ENCODE results near the gene SARS1.

- no peak for TF ChIP-seq EZH2 (IDR thresholded peaks at IDR 0.05; ENCODE audit: insufficient read depth, poor library complexity, severe bottlenecking)
- no peak for TF ChIP-seq EZH2phosphoT487 (IDR thresholded peaks at IDR 0.05; ENCODE audit: insufficient read depth, low read depth)
Observed at GRCh38 chr1:109214695-109215623, 1.2 kb downstream of the SARS1 start.
